D721Med (cell line): ENCODE measurements around the gene ANKRD62.

ENCODE experiments used
- DNase-seq: peaks from one replicate; pipeline ENCODE4 v3.0.0; 2011; ENCODE audit warnings: low spot score; ENCODE audit not compliant: insufficient read length
- FAIRE-seq: peaks from 2 replicates; lab custom pipeline; 2011; peaks lifted over from hg19 to GRCh38; lab: Jason Lieb, UNC
- CTCF ChIP-seq: IDR thresholded peaks from 2 replicates; pipeline ENCODE4 v1.5.1; 2012; ENCODE audit warnings: mild to moderate bottlenecking, control low read depth; ENCODE audit not compliant: insufficient read depth; ENCODE audit errors: missing control alignments

ANKRD62 gene

GRCh38 chr18:12101266-12101665 is 7.6 kb downstream of the ANKRD62 start:
- no peak for TF ChIP-seq CTCF
- FAIRE-seq (no peak), DNase-seq (no peak)

- FAIRE-seq (no peak), DNase-seq (no peak)
- TF ChIP-seq CTCF: no peak
Measured at GRCh38 chr18:12102136-12102842, 8.6 kb downstream of the ANKRD62 start.

GRCh38 chr18:12106471-12106870 is 12.8 kb downstream of the ANKRD62 start:
- TF ChIP-seq CTCF: no peak
- FAIRE-seq: no peak
- DNase-seq: no peak

- FAIRE-seq (no peak), DNase-seq (no peak)
- no peak for TF ChIP-seq CTCF
Measured at GRCh38 chr18:12109836-12110235, 16.2 kb downstream of the ANKRD62 start.

GRCh38 chr18:12113999-12114646 is 20.5 kb downstream of the ANKRD62 start:
- DNase-seq: no peak
- FAIRE-seq: no peak
- no peak for TF ChIP-seq CTCF

- FAIRE-seq (no peak), DNase-seq (no peak)
- no peak for TF ChIP-seq CTCF
Measured at GRCh38 chr18:12119358-12119757, 25.7 kb downstream of the ANKRD62 start.
